ENCODE data around the gene GCNT3.
A peak's percentile ranks its signal among the peaks of the same experiment; 100 is the strongest.
"Not testable (repeated sequence)": the region's sequence is repeated elsewhere in the genome, so short reads cannot be mapped to it uniquely, and the experiment has no call there.

GCNT3 gene

GRCh38 chr15:59616379-59616778 lies 4.8 kb downstream of the GCNT3 start:
- no peak for DNase-seq

- no peak for DNase-seq
Measured at GRCh38 chr15:59618406-59618805, 6.8 kb downstream of the GCNT3 start.

GRCh38 chr15:59622289-59622688 lies 10.7 kb downstream of the GCNT3 start:
- DNase-seq, result peak in 1 of 56 donors; percentile 2

- DNase-seq, result no peak
Measured at GRCh38 chr15:59632714-59633113, 21.1 kb downstream of the GCNT3 start.

- DNase-seq, result no peak
Measured at GRCh38 chr15:59636184-59636583, 24.6 kb downstream of the GCNT3 start.

GRCh38 chr15:59637507-59637906 lies 25.9 kb downstream of the GCNT3 start:
- not testable (repeated sequence) for DNase-seq

- no peak for DNase-seq
Measured at GRCh38 chr15:59642351-59642750, 30.8 kb downstream of the GCNT3 start.

- DNase-seq, result no peak
Measured at GRCh38 chr15:59644756-59645155, 33.2 kb downstream of the GCNT3 start.

GRCh38 chr15:59645812-59646211 lies 34.2 kb downstream of the GCNT3 start:
- DNase-seq, result not testable (repeated sequence)

GRCh38 chr15:59646277-59646676 lies 34.7 kb downstream of the GCNT3 start:
- no peak for DNase-seq

- DNase-seq, result no peak
Measured at GRCh38 chr15:59647085-59647484, 35.5 kb downstream of the GCNT3 start.

- DNase-seq, result no peak
Measured at GRCh38 chr15:59649603-59650002, 38.0 kb downstream of the GCNT3 start.

- no peak for DNase-seq
Measured at GRCh38 chr15:59654046-59654445, 42.5 kb downstream of the GCNT3 start.

GRCh38 chr15:59656897-59657634 lies 45.5 kb downstream of the GCNT3 start, which contains the start of gene GTF2A2:
Gene GTF2A2, minus strand, starts transcription at chr15:59657515. Its CDS starts 5,238 bp downstream, at chr15:59652277.
- peak; percentile 53 to 97 (median 90) for DNase-seq

GRCh38 chr15:59657635-59658125 lies 46.1 kb downstream of the GCNT3 start:
- peak in 5 of 56 donors; percentile 4 to 34 (median 29) for DNase-seq

- DNase-seq, result no peak
Measured at GRCh38 chr15:59659366-59659765, 47.8 kb downstream of the GCNT3 start.

- no peak for DNase-seq
Measured at GRCh38 chr15:59662260-59662659, 50.7 kb downstream of the GCNT3 start.

GRCh38 chr15:59668556-59668955 lies 57.0 kb downstream of the GCNT3 start:
- DNase-seq, result no peak

Data from nucleus accumbens (tissue), 56 donors.